HepG2 (cell line): Measurements from ENCODE around the gene CFAP46.

Experiments
- ETV6 ChIP-seq: sonication (generic); formaldehyde crosslinking; conservative IDR thresholded peaks from 2 replicates; pipeline ENCODE4 v1.4.0; 2020; ENCODE audit warnings: missing genetic modification reagents
- LCORL ChIP-seq, 2 experiments: fragments of 450-650 bp in 1 of 2; sonication (generic) in 1 of 2; formaldehyde crosslinking in 1 of 2; IDR thresholded peaks; 2 replicates each; pipeline versions ENCODE4 v1.5.0 to v1.6.1; 2017 to 2020; ENCODE audit warnings: antibody characterized with exemption in 1 of 2, missing genetic modification reagents in 1 of 2
- RAD21 ChIP-seq: fragments of 450-650 bp; formaldehyde crosslinking; IDR thresholded peaks from 2 replicates; pipeline ENCODE4 v1.5.0; 2020; ENCODE audit warnings: mild to moderate bottlenecking
- SMC3 ChIP-seq: IDR thresholded peaks from 2 replicates; pipeline ENCODE4 v1.6.1; 2011; ENCODE audit warnings: low read length, improper control_type of control experiment
- SRSF1 ChIP-seq: fragments of 200-400 bp; formaldehyde crosslinking; optimal IDR thresholded peaks from 2 replicates; pipeline ENCODE3; 2017; ENCODE audit warnings: mild to moderate bottlenecking, low read depth, low read length, moderate library complexity
- ZNF816 ChIP-seq: sonication (generic); formaldehyde crosslinking; IDR thresholded peaks from 2 replicates; pipeline ENCODE4 v1.8.0; 2022; ENCODE audit warnings: missing genetic modification reagents, mild to moderate bottlenecking, borderline replicate concordance

- TF ChIP-seq ZNF816 (CRISPR knock-in tag), result no peak
- TF ChIP-seq SRSF1, result no peak
- TF ChIP-seq LCORL (IDR thresholded peaks at IDR 0.05), result no peak
- TF ChIP-seq LCORL (CRISPR knock-in tag; IDR thresholded peaks at IDR 0.05), result no peak
- TF ChIP-seq ETV6 (CRISPR knock-in tag), result no peak
- no peak for TF ChIP-seq RAD21 (CRISPR knock-in tag)
- TF ChIP-seq SMC3, result no peak
These were observed 31.5 kb upstream of the CFAP46 start for GRCh38 chr10:132973903-132974241.
